HUES64 (cell line): ENCODE data around the gene PPP1R27.

ENCODE experiments used
- H3K27ac ChIP-seq: 2 replicates; pipeline ENCODE4 v1.7.0; 2013; ENCODE audit warnings: low read depth, low read length, inconsistent platforms
- H3K27me3 ChIP-seq: 2 replicates; pipeline ENCODE4 v1.6.1; 2013; ENCODE audit warnings: mild to moderate bottlenecking, low read length; ENCODE audit not compliant: insufficient read depth
- H3K36me3 ChIP-seq: 2 replicates; pipeline ENCODE4 v1.6.1; 2013; ENCODE audit warnings: mild to moderate bottlenecking, low read length; ENCODE audit not compliant: insufficient read depth
- H3K4me1 ChIP-seq: 2 replicates; pipeline ENCODE4 v1.6.1; 2013; ENCODE audit warnings: mild to moderate bottlenecking, low read length, moderate library complexity; ENCODE audit not compliant: insufficient read depth
- H3K4me3 ChIP-seq: 2 replicates; pipeline ENCODE4 v1.5.1; 2013; ENCODE audit warnings: mild to moderate bottlenecking, low read length, moderate library complexity
- H3K9ac ChIP-seq: 2 replicates; pipeline ENCODE4 v1.6.1; 2013; ENCODE audit warnings: mild to moderate bottlenecking, low read depth, low read length
- H3K9me3 ChIP-seq: 2 replicates; pipeline ENCODE4 v1.6.1; 2013; ENCODE audit warnings: low read depth, low read length; ENCODE audit not compliant: insufficient read depth
- WGBS: fragments of 150-250, 120-280 bp; methylation state at CpG from one replicate; pipeline ENCODE4 v1.1.7; 2013; ENCODE audit warnings: missing lambda C conversion rate; 5-methylcytosine and 5-hydroxymethylcytosine counted together

Gene PPP1R27

DNA sequence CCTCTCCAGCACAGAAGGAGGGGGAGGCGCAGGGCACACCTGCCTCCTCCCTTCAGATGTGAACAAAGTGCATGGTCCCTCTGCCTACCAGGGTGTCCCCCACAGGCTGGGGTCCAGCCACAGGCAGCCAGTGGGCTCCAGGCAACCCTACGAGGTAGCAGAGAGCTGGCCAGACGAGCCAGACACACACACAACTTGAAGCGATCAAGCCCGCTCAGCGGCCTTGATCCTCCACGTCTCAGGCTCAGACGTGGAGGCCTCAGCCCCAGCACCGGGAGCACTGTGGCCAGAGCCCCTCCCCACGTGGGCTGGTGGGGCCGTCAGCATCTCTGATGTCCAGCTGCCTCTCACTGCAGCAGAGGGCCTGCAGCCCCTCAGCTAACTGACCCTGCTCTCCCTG, 10.3 kb downstream of the PPP1R27 start:
- no peak overlapping the region for H3K9ac ChIP-seq
- H3K36me3 ChIP-seq = no peaks in the 10 kb centered on the region
- peaks cover 4% of the 10 kb centered on the region for H3K4me1 ChIP-seq
- no peaks in the 10 kb centered on the region for H3K9me3 ChIP-seq
- no peaks in the 10 kb centered on the region for H3K27me3 ChIP-seq
- WGBS = 91% methylated on average over 11 of the region's 11 CpGs
- H3K27ac ChIP-seq = no peak overlapping the region
- no peak overlapping the region for H3K4me3 ChIP-seq

DNA sequence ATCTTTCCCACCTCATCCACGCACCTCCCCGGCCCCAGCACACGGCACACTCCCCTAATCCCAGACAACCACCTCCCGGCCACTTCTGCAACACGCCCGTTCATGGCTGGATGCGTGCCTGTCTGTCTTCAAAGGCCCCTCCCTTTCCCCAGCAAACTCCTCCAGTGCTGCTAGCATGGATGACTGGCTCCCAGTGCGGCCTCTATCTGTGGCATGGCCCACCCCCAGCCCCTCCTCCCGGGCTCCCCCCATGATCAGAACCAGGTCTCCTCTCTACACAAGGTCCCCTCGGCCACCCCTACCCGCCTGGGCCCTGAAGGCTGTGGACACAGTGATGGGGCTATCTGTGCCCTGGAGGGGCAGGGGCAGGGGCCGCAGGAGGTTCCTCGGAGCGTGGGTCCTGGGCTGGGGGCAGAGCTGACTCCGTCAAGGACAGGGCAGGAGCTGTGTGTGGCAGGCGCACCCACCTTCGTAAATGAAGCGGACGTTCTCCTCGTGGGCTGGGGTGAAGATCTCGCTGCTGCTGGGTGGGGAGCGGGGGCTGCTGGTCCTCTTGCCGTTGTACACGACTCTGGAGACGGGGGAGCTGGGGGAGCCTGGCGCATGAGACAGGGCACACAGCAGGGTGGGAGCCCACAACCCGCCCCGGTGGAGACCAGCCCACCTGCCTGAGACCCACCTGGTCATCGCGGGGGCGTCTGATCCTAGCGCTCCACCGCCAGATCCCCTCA, 10.9 kb downstream of the PPP1R27 start:
- WGBS = 94% methylated on average over 33 of the region's 33 CpGs
- H3K9me3 ChIP-seq = no peaks in the 10 kb centered on the region
- no peak overlapping the region for H3K4me3 ChIP-seq
- no peaks in the 10 kb centered on the region for H3K36me3 ChIP-seq
- H3K27ac ChIP-seq = no peak overlapping the region
- no peak overlapping the region for H3K9ac ChIP-seq
- peaks cover 6% of the 10 kb centered on the region for H3K4me1 ChIP-seq
- no peaks in the 10 kb centered on the region for H3K27me3 ChIP-seq

DNA sequence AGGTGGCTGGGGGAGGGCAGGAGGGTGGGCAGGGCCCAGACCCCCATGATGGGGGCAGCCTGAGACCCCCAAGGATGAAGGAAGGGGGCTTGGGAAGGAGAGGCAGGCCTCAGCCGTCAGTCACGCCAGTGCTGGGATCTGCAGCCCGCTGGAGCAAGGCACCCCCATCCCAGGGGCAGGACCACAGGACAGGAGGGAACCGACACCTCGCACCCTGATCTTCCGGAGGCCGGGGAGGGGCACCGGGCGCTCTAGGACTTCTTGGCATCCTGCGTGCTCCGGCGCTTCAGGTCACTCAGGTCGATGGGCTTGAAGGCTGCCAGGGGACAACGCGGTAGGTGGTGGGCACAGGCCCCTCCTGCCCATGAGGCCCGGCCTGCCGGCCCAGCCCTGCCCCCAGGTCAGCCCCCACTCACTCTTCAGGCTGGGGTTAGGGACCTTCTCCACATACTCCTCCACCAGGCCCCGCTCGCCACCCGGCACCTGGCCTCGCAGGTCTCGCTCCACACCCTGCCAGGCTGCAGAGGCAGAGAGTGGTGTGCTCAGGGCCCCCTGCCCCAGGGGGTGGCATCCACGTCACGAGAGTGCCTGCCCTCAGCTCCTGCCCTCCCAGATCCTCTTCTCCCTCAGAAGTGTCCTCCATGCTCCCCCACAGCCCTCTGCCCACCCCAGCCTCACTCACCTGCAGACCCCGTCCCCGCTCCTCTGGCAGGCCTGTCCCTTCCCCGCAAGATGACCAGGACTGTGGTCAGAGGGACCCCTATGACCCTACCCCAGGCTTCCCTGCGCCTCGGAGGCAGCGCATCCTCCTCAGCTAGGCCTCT, 11.6 kb downstream of the PPP1R27 start:
- no peaks in the 10 kb centered on the region for H3K9me3 ChIP-seq
- H3K9ac ChIP-seq = no peak overlapping the region
- peaks cover 6% of the 10 kb centered on the region for H3K4me1 ChIP-seq
- H3K27me3 ChIP-seq = no peaks in the 10 kb centered on the region
- no peaks in the 10 kb centered on the region for H3K36me3 ChIP-seq
- no peak overlapping the region for H3K27ac ChIP-seq
- 97% methylated on average over 30 of the region's 30 CpGs for WGBS
- H3K4me3 ChIP-seq = no peak overlapping the region

DNA sequence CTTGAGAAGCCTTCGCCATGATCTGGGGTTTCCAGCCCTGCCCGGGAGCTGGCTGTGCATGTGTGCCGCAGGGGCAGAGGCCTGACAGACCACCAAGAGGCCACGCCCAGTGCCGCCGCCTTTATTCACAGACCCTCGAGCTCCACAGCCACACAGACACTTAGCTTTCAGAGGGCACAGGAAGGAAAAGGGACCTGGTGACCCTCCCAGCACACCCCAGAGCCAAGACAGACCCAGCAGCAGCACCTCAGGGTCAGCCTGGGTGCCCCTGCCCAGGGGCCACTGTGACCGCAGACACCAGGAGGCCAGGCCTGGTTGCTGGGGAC, 12.6 kb downstream of the PPP1R27 start:
- H3K4me3 ChIP-seq = no peak overlapping the region
- no peaks in the 10 kb centered on the region for H3K27me3 ChIP-seq
- 91% methylated on average over 8 of the region's 8 CpGs for WGBS
- no peaks in the 10 kb centered on the region for H3K36me3 ChIP-seq
- H3K9ac ChIP-seq = no peak overlapping the region
- no peak overlapping the region for H3K27ac ChIP-seq
- no peaks in the 10 kb centered on the region for H3K9me3 ChIP-seq
- H3K4me1 ChIP-seq = peaks cover 6% of the 10 kb centered on the region

DNA sequence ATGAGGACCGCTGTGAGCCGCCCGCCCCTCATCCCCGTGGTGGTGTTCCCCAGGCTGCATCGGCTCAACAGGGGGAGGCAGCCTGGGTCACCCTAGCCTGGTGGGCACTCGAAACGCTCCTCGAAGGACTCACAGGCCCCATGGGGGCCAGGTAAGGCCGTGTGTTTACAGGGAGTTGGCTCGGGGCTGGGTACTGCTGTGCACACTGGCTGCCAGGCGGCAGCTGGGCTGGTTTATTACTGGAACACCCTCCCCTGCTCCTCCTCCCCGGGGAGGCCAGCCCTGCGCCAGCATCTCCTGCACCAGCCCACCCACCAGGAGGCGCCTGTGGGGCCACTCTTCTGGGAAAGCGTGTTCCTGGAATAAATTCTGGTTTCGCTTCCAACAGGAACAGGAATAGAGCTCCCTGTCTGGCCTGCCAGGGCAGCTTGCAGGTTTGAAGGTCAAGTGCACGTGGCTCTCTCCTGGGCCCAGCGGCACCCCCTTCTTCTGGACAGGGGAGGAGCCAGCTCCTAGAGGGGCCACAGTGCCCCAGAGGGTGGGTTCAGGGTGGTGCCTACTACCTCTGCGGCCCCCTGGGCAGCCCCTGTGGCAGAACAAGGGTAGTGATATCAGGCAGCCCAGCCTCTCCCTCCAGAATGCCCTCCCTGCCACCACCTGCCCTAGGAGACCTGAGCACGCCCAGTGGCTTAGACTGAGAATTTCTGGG, 13.1 kb downstream of the PPP1R27 start:
- 86% methylated on average over 20 of the region's 20 CpGs for WGBS
- H3K4me1 ChIP-seq = peaks cover 6% of the 10 kb centered on the region
- no peak overlapping the region for H3K27ac ChIP-seq
- H3K9ac ChIP-seq = no peak overlapping the region; the same call in 1 of the 2 replicates
- no peaks in the 10 kb centered on the region for H3K27me3 ChIP-seq
- H3K4me3 ChIP-seq = no peak overlapping the region
- H3K36me3 ChIP-seq = no peaks in the 10 kb centered on the region
- no peaks in the 10 kb centered on the region for H3K9me3 ChIP-seq

DNA sequence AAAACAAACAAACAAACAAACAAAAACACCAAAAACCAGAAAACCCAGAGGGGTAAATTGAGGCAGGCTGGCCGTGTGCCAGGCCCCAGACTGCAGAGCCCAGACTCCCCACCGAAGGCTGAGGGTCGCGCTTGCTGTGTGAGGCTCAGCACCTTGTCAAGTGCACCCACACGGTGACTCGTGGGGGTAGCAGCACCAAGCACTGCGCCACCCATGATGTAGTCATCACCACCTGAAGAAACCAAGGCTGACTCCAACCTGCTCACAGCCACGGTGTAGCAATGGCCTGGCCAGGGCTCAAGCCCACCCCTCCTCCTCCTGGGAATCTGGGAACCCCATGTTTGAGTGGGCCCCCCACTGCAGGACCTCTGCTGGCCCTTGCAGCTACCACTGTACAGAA, 13.7 kb downstream of the PPP1R27 start:
- H3K9ac ChIP-seq = no peak overlapping the region; the same call in 1 of the 2 replicates
- no peaks in the 10 kb centered on the region for H3K27me3 ChIP-seq
- H3K27ac ChIP-seq = no peak overlapping the region
- no peak overlapping the region for H3K4me3 ChIP-seq
- 95% methylated on average over 8 of the region's 8 CpGs for WGBS
- H3K4me1 ChIP-seq = peaks cover 6% of the 10 kb centered on the region
- no peaks in the 10 kb centered on the region for H3K9me3 ChIP-seq
- no peaks in the 10 kb centered on the region for H3K36me3 ChIP-seq

DNA sequence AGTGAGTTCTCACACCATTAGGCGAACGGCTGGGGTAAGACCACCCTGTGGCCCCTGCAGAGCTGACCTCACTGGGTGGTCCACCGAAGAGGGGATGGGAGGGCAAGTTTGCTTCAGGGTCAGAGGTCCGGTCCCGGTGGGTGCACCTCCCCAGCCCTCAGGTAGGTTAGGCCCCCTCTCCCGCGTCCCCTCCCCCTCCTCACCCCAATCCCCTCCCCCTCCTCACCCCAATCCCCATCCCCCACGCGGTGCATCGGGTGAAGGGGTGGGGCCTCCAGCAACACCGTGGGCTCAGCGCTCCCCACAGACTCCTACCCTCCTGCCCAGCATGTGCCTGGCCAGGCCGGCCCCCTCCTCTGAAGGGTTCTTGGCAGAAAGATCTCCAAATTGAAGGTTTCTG, 15.1 kb downstream of the PPP1R27 start:
- H3K4me1 ChIP-seq = peaks cover 6% of the 10 kb centered on the region
- H3K9me3 ChIP-seq = no peaks in the 10 kb centered on the region
- no peaks in the 10 kb centered on the region for H3K36me3 ChIP-seq
- H3K27ac ChIP-seq = no peak overlapping the region
- H3K4me3 ChIP-seq = no peak overlapping the region
- 59% methylated on average over 9 of the region's 13 CpGs for WGBS
- H3K9ac ChIP-seq = no peak overlapping the region
- H3K27me3 ChIP-seq = no peaks in the 10 kb centered on the region

DNA sequence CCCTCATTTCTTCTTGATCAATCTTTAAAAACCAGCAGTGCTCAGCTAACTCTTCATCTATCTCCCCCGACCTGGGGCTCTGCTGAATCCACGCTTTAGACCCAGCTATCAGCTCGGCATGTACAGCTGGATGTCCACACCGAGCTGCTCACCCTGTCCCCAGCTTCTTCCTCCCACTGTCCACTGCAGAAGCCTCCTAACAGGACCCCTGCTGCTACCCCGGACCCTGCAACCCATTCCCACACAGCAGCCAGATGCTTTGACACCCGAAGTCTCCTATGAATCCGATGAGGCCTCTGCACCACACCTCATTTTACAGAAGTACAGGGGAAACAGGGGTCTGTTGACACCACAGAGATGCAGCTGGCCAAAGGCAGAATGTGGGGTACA, 17.1 kb downstream of the PPP1R27 start:
- Histone ChIP-seq H3K9me3 (no peaks in the 10 kb centered on the region), H3K4me3 (no peak overlapping the region), H3K36me3 (no peaks in the 10 kb centered on the region), H3K9ac (no peak overlapping the region), H3K27me3 (no peaks in the 10 kb centered on the region), H3K27ac (no peak overlapping the region), H3K4me1 (peaks cover 6% of the 10 kb centered on the region)
- WGBS = 61% methylated on average over 7 of the region's 7 CpGs

DNA sequence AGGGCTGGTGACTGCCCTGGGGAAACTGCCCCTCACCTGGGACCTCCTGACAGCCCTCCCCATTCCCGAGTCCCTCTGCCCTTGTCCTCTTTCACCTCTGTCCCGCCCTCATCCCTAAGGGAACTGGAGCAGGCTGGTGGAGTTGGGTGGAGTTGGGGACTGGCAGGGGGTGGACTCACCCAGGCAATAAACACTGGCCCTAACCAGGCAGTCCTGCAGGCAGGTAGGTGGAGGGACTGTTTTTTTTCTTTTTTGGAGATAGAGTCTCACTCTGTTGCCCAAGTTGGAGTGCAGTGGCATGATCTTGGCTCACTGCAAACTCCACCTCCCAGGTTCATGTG, 19.2 kb downstream of the PPP1R27 start:
- no CpG with 5 or more reads among the region's 2 CpGs for WGBS
- H3K27me3 ChIP-seq = no peaks in the 10 kb centered on the region
- H3K9ac ChIP-seq = no peak overlapping the region

DNA sequence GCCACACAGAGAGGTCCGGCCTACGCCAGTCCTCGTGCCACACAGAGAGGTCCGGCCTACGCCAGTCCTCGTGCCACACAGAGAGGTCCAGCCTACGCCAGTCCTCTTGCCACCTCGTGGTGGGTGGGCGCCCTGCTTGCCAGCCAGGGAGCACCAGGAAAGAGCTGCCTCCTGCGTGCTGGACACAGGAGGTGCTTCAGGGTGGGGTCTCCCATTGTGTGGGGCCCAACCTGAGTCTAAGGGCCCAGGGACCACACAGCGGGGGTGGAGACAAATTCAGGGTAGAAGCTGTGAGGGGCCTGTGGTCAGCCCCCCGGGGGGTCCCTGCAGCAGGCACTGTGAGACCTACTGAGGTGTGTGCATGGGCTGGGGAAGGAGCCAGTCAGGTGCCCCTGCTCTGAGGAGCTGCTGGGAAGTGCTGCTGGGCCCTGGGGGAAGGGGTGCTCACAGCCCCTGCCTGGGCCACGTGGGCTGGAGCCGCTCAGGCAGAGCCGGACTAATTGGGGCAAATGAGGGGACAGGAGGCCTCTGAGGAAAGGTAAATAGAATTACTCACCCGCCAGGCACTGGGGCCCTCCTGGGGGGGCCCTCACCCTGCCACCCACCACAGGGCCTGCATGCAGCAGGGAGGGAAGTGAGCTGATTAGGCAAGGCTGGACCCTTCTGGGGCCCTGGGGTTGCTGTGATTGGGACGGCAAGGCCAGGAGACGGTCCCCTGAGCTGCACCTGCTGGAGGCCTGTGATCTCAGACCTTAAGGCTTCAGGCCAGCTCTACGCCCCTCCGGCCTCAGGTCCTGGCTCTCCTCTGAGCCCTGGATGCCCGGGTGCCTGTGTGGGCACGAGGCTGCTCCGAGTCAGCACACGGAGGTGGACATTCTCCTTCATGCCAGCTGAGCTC, 19.9 kb downstream of the PPP1R27 start:
- 86% methylated on average over 23 of the region's 24 CpGs for WGBS

More for the DNA sequence above, 19.2 kb downstream of the PPP1R27 start:
- Histone ChIP-seq H3K36me3 (no peaks in the 10 kb centered on the region), H3K27ac (no peak overlapping the region), H3K4me1 (peaks cover 6% of the 10 kb centered on the region), H3K9me3 (no peaks in the 10 kb centered on the region), H3K4me3 (no peak overlapping the region)

More for the DNA sequence above, 19.9 kb downstream of the PPP1R27 start:
- H3K36me3 ChIP-seq = no peaks in the 10 kb centered on the region
- no peak overlapping the region for H3K27ac ChIP-seq
- H3K9ac ChIP-seq = no peak overlapping the region
- H3K4me3 ChIP-seq = no peak overlapping the region
- no peaks in the 10 kb centered on the region for H3K9me3 ChIP-seq
- peaks cover 4% of the 10 kb centered on the region for H3K4me1 ChIP-seq
- no peaks in the 10 kb centered on the region for H3K27me3 ChIP-seq
